Uterus (tissue), 4 donors: ENCODE data around the gene SF1. TPM values are rescaled to one million over a fixed set of nuclear protein-coding genes. Genes with fewer than 3 reads are reported as not detected.

Experiments
- DNase-seq, 2 donors: peaks; one replicate each; pipeline ENCODE4 v3.0.0-alpha.2; 2019 to 2020
- H3K27ac ChIP-seq, 2 donors: fragments of 200-600 bp; sonication (generic); 1 replicate in 1 of 2; 2 replicates in 1 of 2; pipeline ENCODE4 v1.5.1; 2016 to 2018
- H3K27me3 ChIP-seq, 2 donors: fragments of 200-600 bp; sonication (generic); one replicate each; pipeline ENCODE4 v1.5.1; 2018 to 2019; ENCODE audit warnings: control low read depth in 1 of 2
- H3K36me3 ChIP-seq, 2 donors: fragments of 200-600 bp; sonication (generic); one replicate each; pipeline ENCODE4 v1.5.1; 2019; ENCODE audit warnings: control low read depth in 1 of 2
- H3K4me1 ChIP-seq, 2 donors: fragments of 200-600 bp; sonication (generic); one replicate each; pipeline ENCODE4 v1.5.1; 2018 to 2019; ENCODE audit warnings: control low read depth in 1 of 2
- H3K4me3 ChIP-seq, 2 donors: fragments of 200-600 bp; sonication (generic); 1 replicate in 1 of 2; 2 replicates in 1 of 2; pipeline ENCODE4 v1.5.1; 2018 to 2019; ENCODE audit warnings: mild to moderate bottlenecking in 1 of 2
- H3K9me3 ChIP-seq, 2 donors: fragments of 200-600 bp; sonication (generic); one replicate each; pipeline ENCODE4 v1.5.1; 2019; ENCODE audit warnings: control low read depth in 1 of 2
- POLR2A ChIP-seq, 2 donors: fragments of 450-650 bp; IDR thresholded peaks; one replicate each; pipeline ENCODE4 v1.6.1; 2016; ENCODE audit warnings: antibody characterized with exemption in 2 of 2, mild to moderate bottlenecking in 1 of 2, moderate library complexity in 1 of 2
- intact Hi-C: fragments of 100-400 bp; cut with DNase I; formaldehyde crosslinking; loops from one replicate; pipeline ENCODE4 v1.15.1; 2023; ENCODE audit warnings: low total_unique reads
- total RNA-seq, 4 donors: library from RNA; depleted of rRNA in 3 of 4; stranded (reverse); fragments of >200 nt in 3 of 4; gene quantifications; one replicate each; pipeline versions ENCODE4 v1.1.0 to v1.2.4, GENCODE V29; 2014 to 2023
- TF ChIP-seq, protein P1 (sequence below), 4 experiments: fragments of 200-600 bp in 2 of 4; fragments of 450-650 bp in 2 of 4; sonication (generic) in 2 of 4; IDR thresholded peaks; one replicate each; pipeline ENCODE4 v1.5.1; 2016 to 2019; ENCODE audit warnings: antibody characterized with exemption in 4 of 4, mild to moderate bottlenecking in 2 of 4, moderate library complexity in 1 of 4
- donor health status: DM: yes; HTN: yes; CAD: no.

The SF1 gene
- total RNA-seq, 4 donors from 2014 or later, result 62.0 to 374 (median 219) TPM

DNA sequence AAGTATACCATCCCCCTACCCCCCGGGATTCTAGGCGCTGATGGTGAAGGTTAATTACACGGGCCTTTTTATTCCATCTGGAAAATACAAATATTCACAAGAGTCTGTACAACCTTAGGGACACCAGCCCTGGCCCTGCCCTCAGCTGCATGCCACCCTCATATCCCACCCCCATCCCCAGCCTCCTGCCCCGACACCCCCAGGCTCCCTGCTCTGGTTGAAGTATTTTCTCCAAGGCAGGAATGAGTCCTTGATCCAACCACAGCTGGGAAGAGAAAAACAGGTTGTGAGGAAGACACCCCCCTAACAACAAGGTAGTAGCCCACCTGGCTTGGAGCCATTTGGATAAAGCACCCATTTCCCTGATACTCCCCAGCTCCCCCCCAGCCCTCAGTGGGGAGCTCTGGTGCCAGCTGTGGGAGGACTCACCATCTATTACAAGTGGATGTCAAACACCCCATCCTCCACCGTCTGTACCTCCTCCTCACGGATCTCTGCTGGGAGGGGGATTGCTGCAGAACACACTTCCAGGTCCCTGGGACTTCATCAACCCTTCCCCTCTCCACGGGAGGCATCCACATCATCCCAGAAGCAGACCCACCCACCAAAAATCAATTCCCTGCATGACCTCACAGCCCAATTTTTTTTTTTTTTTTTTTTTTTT is 51.3 kb downstream of the SF1 start:
- no peaks in the 10 kb centered on the region for H3K36me3 ChIP-seq
- H3K9me3 ChIP-seq, result no peaks in the 10 kb centered on the region
- no peaks in the 10 kb centered on the region for H3K4me1 ChIP-seq
- no peaks in the 10 kb centered on the region for H3K27me3 ChIP-seq
- H3K4me3 ChIP-seq, result no peak overlapping the region
- TF ChIP-seq, protein P1, sequence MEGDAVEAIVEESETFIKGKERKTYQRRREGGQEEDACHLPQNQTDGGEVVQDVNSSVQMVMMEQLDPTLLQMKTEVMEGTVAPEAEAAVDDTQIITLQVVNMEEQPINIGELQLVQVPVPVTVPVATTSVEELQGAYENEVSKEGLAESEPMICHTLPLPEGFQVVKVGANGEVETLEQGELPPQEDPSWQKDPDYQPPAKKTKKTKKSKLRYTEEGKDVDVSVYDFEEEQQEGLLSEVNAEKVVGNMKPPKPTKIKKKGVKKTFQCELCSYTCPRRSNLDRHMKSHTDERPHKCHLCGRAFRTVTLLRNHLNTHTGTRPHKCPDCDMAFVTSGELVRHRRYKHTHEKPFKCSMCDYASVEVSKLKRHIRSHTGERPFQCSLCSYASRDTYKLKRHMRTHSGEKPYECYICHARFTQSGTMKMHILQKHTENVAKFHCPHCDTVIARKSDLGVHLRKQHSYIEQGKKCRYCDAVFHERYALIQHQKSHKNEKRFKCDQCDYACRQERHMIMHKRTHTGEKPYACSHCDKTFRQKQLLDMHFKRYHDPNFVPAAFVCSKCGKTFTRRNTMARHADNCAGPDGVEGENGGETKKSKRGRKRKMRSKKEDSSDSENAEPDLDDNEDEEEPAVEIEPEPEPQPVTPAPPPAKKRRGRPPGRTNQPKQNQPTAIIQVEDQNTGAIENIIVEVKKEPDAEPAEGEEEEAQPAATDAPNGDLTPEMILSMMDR (IDR thresholded peaks at IDR 0.05), result no peak
- TF ChIP-seq POLR2A (IDR thresholded peaks at IDR 0.05), result no peak
- no peak overlapping the region for H3K27ac ChIP-seq
- intact Hi-C loops, result no loop called here
- DNase-seq, result no peak

DNA sequence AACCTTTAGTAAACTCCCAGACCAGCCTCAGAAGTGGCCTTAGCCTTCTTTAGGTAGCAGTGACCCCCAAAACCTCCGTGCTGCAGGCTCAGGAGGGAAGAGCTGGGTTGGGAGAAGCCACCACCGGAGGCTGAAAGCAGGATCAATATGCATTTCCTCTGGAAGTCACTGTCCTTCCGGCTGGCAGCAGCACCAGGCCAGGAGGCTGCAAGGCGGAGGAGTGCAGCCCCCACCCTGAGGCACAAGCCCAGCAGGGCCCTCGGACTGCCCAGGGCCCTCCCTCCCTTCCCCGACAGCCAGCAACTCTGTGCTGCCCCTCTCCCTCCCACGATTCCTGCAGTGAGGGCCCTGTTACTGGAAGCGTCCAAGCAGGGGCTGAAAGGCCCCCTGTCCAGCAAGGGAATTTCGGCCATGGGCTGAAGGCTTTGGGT is 52.1 kb downstream of the SF1 start:
- H3K9me3 ChIP-seq, result no peaks in the 10 kb centered on the region
- DNase-seq, result no peak
- no peak overlapping the region for H3K4me3 ChIP-seq
- H3K36me3 ChIP-seq, result no peaks in the 10 kb centered on the region
- TF ChIP-seq, protein P1 (IDR thresholded peaks at IDR 0.05), result no peak
- no peak for TF ChIP-seq POLR2A (IDR thresholded peaks at IDR 0.05)
- no peaks in the 10 kb centered on the region for H3K27me3 ChIP-seq
- no peak overlapping the region for H3K27ac ChIP-seq
- intact Hi-C loops, result no loop called here
- no peaks in the 10 kb centered on the region for H3K4me1 ChIP-seq

DNA sequence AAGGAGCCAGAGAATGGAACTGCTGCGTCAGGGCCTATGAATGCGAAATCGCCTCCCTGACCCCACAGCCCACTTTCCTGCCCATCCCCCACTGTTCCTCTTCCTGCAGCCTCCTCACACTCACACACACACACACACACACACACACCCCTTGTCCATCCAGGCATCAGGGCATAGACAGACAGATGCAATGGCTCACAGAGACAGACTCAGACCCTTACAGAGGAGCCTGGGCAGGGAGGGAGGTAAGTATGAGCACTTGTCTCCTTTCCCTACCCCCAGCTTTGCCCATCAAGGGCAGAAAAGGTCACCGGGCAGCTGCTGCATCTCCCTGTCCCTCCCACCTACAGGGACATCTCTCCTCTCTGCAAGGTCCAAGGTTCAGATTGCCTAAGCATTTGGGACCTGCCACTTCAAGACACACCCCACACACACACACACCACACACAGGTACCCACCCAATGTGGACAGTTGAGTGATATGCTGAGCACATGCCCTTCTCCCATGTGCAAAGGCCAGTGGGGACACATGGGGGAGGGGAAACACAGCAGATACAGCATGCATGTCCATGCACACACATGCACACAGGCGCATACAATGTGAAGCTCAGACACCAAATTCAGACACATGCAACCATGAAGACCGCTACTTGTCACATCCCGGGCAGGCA is 53.3 kb downstream of the SF1 start:
- TF ChIP-seq, protein P1 (IDR thresholded peaks at IDR 0.05), result no peak
- TF ChIP-seq POLR2A (IDR thresholded peaks at IDR 0.05), result no peak
- no peak overlapping the region for H3K27ac ChIP-seq
- H3K36me3 ChIP-seq, result no peaks in the 10 kb centered on the region
- no peaks in the 10 kb centered on the region for H3K27me3 ChIP-seq
- no peaks in the 10 kb centered on the region for H3K4me1 ChIP-seq
- DNase-seq, result no peak
- H3K4me3 ChIP-seq, result no peak overlapping the region
- intact Hi-C loops, result no loop called here
- H3K9me3 ChIP-seq, result no peaks in the 10 kb centered on the region

DNA sequence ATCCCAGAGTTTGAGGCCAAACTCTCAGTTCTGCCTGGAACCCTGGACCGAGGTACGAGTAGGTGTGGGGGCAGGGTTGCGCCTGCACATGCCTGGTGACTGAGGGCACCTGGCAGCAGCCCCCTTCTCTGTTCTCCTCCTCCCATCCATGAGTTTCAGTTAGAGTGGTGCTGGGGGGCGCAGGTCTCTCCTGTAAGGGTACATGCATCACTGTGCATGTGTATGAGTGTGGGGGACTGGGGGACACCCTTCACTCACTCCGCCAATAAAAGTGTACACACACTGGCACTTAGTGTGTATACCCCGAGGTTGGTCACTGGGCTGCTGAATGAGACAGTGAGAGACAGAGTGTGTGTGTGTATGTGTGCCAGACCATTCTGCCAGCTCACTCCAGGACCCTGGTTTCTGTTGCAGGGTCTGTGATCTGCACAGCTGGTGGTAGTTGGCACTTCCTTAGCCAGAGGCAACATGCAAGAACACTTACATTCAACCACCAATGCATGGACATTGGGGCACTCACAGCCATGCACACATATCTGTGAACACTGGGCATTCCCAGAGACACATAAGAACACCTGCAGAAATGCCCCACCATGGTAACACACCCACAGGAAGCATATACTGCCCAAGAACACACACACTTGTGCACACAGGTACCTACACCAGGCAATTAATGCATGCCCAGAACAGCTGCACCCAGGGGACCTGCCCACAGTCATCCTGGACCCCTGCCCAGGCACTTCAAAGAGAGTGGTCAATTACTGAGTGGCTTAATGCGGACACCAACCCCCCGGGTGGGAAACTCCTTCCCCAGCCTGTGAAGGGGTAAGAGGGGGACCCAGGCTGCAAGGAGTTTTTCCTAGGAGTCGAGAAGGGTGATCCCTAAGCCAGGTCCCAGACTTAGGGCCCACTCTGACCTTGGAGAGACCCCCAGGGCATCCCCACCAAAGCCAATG is 54.2 kb downstream of the SF1 start:
- Histone ChIP-seq H3K9me3 (no peaks in the 10 kb centered on the region), H3K4me1 (no peaks in the 10 kb centered on the region), H3K27ac (no peak overlapping the region), H3K4me3 (no peak overlapping the region), H3K27me3 (no peaks in the 10 kb centered on the region), H3K36me3 (no peaks in the 10 kb centered on the region)
- intact Hi-C loops, result no loop called here
- TF ChIP-seq, protein P1 (IDR thresholded peaks at IDR 0.05), result no peak
- no peak for TF ChIP-seq POLR2A (IDR thresholded peaks at IDR 0.05)
- DNase-seq, result no peak
